ENCODE data around the gene SMG1.
A peak's percentile ranks its signal among the peaks of the same experiment; 100 is the strongest.
"Not testable (repeated sequence)": the region's sequence is repeated elsewhere in the genome, so short reads cannot be mapped to it uniquely, and the experiment has no call there.

SMG1 gene

GRCh38 chr16:18925986-18926865 is at the start of gene SMG1:
SMG1 (minus strand) TSS chr16:18926408; CDS start chr16:18926041, 367 bp downstream.
- DNase-seq = peak; percentile 87

- no peak for DNase-seq
Measured at GRCh38 chr16:18975109-18975508, 48.9 kb upstream of the SMG1 start.

DNA sequence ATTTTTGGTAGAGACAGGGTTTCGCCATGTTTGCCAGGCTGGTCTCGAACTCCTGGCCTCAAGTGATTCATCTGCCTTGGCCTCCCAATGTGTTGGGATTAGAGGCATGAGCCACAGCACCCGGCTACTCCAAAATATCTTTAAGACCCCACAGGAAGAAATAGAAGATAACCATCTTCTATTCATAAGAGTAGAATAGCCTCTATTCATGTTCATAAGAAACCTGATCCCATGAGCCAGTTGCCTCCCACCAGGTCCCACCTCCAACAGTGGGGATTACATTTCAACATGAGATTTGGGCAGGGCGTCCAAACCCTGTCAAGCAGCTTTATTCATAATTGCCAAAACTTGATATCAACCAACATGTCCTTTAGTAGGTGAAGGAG is 43.6 kb upstream of the SMG1 start:
- no peak for DNase-seq

- peak; percentile 60 for DNase-seq
Measured at GRCh38 chr16:18969050-18969854, 43.0 kb upstream of the SMG1 start.

DNA sequence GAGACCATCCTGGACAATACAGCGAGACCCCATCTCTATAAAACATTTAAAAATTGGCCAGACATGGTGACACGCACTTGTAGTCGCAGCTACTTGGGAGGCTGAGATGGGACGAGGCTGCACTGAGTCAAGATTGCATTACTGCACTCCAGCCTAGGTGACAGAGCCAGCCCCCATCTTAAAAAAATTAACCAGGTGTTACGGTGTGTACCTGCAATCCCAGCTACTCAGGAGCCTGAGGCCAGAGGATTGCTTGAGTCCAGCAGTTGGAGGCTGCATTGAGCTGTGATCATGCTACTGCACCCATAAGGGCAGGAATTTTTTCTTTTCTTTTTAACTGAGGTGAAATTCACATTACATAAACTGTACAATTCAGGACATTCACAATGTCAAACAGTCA is 40.6 kb upstream of the SMG1 start:
- DNase-seq = no peak

DNA sequence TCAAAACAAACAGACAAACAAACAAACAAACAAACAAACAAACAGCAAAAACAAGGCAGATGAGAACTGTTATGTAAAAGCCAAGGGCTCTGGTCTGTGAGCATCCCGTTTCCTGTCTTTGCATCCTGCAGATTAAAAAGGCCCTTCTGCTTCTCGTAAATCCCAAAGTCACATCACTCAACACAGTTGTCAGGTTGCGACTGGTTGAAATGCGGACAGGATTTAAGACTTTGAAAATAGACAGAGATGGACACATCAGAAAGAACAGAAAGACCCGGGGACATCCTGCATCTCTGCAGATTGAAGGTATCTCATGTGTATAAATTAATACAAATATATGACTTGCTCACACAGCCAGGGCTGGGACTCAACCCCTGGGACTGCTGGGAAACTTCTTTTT is 39.3 kb upstream of the SMG1 start:
- DNase-seq = no peak

- no peak for DNase-seq
Measured at GRCh38 chr16:18959031-18959505, 32.9 kb upstream of the SMG1 start.

DNA sequence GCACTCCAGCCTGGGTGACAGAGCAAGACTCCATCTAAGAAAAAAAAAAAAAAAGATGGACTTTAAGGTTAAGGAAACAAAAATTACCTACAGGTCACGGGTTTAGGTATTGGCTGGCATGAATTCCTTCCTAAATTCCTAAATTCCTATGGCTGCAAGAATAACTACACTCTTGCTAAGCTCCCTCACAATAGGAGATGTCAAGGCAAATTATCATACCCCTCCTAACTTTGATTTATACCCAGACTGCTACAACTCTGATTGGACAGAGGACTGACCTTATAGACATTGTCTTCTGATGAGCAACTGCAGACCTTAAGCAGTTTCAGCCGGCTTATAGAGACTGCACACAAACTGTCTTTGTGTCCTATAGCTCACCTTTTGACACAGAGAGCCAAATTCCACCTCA is 32.4 kb upstream of the SMG1 start:
- no peak for DNase-seq

DNA sequence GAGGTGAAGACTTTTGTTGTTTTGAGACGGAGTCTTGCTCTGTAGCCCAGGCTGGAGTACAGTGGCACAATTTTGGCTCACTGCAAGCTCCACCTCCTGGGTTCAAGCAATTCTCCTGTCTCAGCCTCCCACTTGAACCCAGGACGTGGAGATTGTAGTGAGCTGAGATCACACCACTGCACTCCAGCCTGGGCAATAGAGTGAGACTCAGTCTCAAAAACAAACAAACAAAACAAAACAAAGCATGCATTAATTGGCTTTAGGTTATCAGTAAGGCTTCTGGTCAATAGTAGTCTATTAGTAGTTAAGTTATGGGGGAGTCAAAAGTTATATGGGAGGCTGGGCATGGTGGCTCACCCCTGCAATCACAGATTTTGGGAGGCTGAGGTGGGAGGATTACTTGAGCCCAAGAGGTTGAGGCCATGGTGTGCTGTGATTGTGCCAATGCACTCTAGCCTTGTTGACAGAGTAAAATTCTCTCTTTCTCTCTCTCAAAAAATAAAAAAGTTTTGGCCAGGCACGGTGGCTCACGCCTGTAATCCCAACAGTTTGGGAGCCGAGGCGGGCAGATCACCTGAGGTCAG is 30.5 kb upstream of the SMG1 start:
- DNase-seq = not testable (repeated sequence)

DNA sequence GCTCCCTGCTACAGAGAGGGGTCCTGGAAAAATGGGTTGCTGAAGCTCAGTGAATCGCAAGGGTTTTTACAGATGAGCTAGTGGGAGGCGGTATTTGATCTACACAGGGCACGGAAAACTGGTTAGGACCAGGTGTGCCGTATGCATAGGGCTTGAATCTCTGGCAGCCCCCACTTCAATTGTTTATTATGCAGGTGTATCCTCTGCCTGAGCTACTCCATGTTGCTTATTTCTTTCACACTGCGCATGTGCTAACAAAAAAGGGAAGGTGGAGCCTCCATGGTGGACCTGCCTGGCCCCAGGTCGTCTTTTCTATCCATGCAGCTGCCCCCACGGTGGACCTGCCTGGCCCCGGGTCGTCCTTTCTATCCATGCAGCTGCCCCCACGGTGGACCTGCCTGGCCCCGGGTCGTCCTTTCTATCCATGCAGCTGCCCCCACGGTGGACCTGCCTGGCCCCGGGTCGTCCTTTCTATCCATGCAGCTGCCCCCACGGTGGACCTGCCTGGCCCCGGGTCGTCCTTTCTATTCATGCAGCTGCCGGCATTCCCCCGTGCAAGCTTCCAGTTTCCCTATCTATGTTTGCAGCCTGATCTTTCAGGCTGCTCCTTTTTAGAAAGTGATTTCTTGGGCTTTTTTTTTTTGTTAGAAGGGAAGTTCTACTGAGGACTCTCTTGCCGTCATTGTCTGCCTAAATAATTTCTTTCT is 29.8 kb upstream of the SMG1 start:
- not testable (repeated sequence) for DNase-seq

- DNase-seq = no peak
Measured at GRCh38 chr16:18953547-18953946, 27.3 kb upstream of the SMG1 start.

GRCh38 chr16:18950469-18951185 is 24.4 kb upstream of the SMG1 start:
- DNase-seq = no peak

- no peak for DNase-seq
Measured at GRCh38 chr16:18948372-18949020, 22.3 kb upstream of the SMG1 start.

DNA sequence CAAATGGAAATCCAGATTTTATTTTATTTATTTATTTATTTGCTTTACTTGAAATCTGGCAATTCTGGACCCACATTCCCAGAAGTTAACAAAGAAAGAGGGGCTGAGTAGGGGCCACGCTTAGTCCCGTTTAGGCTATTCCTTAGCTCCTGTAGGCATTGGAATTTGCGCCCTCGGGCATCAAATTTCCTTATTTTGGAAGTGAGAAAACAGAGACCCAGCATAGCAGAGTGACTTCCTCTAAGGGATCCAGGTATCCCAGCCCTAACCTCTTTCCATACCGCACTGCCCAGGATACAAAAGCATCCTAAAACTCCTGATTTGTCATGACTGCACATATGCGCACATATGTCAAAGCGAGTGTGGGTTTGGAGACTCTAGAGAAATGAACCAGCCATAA is 19.0 kb upstream of the SMG1 start:
- DNase-seq = no peak

- no peak for DNase-seq
Measured at GRCh38 chr16:18943414-18943813, 17.2 kb upstream of the SMG1 start.

GRCh38 chr16:18942061-18942460 is 15.9 kb upstream of the SMG1 start:
- DNase-seq = no peak

DNA sequence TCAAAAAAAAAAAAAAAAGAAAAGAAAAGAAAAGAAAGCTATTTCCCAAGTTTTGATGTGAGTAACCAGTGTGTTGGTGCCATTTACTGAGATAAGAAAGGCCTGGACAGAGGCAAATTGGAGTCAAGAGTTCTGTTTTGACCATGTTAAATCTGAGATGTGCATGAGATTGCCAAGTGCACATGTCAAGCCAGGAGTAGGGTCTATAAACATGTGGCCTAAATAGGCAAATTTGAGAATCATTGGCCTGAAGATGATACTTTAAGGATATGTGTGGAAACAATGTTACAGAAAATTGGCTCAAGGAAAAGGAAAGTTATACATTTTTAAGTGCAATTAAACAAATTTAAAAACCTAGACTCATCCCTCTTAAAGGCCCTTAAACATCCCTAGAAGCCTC is 15.3 kb upstream of the SMG1 start:
- no peak for DNase-seq

DNA sequence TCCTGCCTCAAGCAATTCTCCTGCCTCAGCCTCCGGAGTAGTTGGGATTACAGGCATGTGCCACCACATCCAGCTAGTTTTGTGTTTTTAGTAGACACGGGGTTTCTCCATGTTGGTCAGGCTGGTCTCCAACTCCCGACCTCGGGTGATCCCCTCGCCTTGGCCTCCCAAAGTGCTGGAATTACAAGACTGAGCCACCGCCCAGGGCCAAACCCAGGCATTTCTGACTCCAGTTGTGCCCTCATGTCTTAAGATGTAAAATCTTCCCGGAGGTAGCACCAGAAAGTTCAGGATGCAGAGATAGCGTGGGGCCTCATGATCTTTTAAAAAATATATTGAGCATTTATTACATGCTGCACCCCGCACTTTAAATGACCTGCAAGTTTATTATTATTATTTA is 12.8 kb upstream of the SMG1 start:
- DNase-seq = no peak

GRCh38 chr16:18937390-18937789 is 11.2 kb upstream of the SMG1 start:
- no peak for DNase-seq

- DNase-seq = no peak
Measured at GRCh38 chr16:18936727-18937340, 10.6 kb upstream of the SMG1 start.

- DNase-seq = no peak
Measured at GRCh38 chr16:18933501-18933900, 7.3 kb upstream of the SMG1 start.
